GM12872 (cell line): ENCODE data around the gene SERPINB1.

Source experiments
- TF ChIP-seq, protein P1 (sequence below): IDR thresholded peaks from 3 replicates; pipeline ENCODE4 v1.5.1; 2011; ENCODE audit warnings: low read depth, mild to moderate bottlenecking, low read length, moderate library complexity; ENCODE audit not compliant: insufficient read depth

The SERPINB1 gene

DNA sequence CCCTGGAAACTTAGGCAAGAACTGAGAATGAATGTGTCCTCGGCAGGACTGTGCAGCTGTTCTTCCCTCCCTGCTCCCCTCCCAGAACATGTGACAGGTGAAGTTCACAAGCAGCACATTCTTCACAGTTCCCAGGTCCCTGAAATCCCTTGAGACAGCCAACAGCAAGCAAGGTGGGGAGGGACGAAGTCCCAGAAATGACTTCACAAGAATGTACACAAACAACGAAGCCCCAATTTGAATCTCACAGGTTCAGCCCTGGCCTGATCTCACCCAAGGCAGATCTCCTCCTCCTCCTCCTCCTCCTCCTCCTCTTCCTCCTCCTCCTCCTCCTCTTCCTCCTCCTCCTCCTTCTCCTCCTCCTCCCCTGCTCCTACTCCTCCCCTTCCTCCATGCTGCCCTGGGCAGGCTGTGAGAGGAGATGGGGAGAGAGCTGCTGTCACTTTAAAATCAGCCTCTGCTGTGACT is 44.1 kb downstream of the SERPINB1 start:
- TF ChIP-seq, protein P1, sequence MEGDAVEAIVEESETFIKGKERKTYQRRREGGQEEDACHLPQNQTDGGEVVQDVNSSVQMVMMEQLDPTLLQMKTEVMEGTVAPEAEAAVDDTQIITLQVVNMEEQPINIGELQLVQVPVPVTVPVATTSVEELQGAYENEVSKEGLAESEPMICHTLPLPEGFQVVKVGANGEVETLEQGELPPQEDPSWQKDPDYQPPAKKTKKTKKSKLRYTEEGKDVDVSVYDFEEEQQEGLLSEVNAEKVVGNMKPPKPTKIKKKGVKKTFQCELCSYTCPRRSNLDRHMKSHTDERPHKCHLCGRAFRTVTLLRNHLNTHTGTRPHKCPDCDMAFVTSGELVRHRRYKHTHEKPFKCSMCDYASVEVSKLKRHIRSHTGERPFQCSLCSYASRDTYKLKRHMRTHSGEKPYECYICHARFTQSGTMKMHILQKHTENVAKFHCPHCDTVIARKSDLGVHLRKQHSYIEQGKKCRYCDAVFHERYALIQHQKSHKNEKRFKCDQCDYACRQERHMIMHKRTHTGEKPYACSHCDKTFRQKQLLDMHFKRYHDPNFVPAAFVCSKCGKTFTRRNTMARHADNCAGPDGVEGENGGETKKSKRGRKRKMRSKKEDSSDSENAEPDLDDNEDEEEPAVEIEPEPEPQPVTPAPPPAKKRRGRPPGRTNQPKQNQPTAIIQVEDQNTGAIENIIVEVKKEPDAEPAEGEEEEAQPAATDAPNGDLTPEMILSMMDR: no peak

DNA sequence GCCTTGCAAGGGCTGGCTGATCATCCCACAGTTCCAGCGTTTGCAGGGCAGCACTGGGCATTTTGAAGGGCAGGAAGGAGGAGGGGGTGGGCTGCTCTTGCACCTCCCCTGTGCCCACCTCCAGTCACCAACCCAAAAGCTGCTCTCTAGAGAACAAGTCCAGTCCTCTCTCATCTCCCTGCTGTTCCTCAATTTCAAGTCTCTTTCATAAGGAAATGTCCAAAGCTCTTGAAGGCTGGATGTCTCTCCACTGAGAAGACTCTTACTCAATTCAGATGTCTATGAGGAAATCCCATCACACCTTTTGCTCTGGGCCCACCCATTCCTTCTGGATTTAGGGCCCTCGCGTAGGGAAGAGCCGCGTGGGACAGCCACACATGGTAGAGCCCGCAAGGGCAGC is 44.8 kb downstream of the SERPINB1 start:
- TF ChIP-seq, protein P1: no peak

DNA sequence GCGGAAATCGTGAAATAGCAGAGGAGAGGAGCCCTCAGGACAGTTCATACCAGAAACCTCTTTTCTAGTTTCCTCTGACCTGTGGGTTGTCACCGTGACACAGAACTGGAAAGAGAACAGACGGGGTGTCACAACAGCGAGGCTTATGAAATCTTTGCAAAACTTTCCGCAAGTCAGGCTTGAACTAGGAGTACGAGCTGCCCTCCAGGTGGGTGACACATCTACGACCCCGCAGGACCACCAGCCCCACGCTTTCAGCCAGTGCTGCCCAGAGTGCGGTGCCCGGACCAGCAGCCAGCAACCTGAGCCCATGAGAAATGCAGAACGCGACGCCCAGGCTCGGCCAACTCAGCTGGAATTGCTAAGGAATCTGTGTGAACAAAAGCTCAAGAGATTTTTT is 45.7 kb downstream of the SERPINB1 start:
- TF ChIP-seq, protein P1: no peak

DNA sequence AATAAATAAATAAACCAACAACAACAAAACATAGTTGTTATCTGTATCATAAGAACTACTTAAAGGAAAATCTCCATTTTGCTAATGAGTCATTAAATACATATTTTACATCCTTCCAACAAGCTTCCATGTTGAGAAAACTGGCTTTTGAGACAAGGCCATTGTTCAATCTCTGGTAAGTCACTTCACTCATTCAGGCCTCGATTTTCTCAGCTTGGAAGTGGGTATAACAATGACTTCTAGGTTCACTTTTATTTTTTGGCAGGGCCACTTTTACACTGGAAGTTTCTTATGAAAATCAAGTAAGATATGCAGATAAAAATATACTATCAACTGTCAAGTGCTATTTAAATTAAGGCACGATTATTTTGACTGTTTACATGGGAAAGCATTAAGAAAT is 46.5 kb downstream of the SERPINB1 start:
- TF ChIP-seq, protein P1: no peak

DNA sequence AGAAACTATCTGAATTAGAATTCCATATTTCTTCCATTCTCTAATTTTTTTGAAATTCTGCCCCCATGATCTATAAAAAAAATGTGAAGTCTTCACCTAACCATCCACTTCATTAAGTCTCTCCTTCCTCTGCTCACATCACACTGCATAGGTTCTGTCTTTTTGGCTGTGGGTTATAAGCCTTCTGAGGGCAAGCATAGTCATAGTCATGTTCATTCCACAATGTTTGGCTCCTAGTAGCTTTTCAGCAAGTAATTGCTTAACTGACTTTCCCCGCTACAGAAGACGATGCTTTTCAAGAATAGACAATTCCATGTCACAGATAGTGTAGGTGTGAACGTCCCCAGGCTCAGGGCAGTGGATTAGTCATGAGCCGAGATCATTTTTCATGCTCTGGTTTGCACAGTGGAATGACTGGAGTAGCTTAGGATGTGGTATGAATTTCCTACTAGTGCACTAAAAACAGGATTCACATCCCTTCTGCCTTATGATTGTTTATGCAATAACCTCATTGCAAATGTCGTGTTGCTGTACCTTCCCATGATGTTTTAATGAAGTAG is 47.4 kb downstream of the SERPINB1 start:
- TF ChIP-seq, protein P1: no peak

DNA sequence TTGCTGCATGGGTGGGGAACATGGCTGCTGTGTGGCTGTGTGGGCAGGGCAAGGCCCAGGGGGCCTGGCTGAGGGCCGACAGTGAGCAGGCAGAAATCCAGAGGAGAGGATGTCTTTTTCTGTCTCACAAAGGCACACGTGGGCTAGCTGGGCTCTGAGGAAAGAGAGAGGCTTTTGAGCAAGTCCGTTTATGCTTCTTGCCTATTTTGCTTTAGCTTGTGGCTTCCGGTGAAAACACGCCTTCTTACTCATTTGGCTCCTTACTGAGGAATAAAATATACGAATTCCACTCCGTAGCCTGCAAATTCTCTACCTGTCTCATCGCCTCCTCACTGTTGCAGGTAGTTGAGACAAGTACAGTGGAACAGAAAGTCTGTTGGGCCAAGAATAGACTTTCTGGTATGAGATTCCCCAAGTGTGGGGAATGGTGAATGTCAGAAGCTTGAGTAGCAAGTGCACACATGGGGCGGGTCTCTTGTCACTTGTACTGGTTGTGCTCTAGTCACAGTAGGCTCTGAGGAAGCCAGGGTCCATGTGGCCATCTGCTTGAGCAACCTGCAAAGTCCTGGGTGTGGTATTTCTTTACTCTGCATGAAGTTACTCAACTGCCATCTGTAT is 48.0 kb downstream of the SERPINB1 start:
- TF ChIP-seq, protein P1: no peak

DNA sequence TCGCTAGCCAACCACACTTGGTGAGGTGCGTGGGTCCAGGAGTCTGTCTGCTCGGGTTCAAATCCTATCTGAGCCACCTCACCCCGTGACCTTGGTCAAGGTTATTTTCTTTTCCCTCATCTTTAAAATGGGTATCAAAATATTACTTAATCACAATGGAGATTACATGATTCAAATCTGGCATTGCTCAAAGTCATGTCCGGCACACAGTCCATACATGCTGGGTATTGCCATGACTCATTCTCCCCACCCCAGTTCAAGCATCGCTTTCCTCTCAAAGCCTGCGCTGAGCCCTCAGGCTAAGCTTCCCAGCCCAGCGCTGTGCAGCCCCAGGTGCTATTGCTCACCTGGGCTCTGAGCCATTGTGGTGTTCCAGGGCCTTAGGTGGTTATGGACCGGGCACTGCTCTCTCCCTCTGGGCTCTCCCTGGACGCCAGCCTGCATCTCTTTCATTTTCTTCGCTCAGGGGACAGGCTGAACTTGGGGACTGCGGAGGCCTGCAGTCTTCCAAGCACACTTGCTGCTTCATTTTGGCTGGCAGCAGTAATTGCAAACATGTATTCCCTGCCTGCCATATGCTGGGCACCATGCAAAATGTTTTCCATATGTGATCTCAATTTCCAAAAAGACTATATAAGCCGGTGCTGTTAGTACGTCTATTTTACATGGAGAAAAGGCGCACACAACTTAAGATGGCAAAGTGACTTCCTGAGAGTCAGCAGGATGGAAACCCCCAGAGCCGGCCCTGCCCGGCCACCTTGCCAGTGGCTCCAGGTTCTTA is 49.1 kb downstream of the SERPINB1 start:
- TF ChIP-seq, protein P1: no peak
